Measurements from ENCODE around the gene MKKS.

MKKS gene

DNA sequence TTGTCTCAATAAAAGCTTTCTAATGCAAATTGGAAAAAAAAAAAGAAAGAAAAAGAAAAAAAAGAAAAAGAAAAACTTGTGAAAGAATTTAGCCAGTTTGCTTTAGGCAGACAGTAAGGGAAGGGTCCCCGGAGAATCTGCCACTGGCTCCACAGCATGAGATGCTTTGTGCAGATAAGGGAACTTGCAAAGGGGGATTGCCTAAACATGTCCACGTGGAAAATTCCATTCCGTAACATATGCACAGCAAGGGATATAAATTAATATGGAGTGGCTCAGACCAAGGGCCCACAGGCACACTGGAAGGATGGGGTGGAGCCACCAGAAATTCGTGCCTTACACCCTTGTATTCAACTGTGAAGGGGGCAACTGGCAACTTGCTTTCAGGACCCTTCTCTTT is 45.4 kb downstream of the MKKS start:
- no peak for DNase-seq (ENCODE audit: low read depth)
- TF ChIP-seq, protein P1, sequence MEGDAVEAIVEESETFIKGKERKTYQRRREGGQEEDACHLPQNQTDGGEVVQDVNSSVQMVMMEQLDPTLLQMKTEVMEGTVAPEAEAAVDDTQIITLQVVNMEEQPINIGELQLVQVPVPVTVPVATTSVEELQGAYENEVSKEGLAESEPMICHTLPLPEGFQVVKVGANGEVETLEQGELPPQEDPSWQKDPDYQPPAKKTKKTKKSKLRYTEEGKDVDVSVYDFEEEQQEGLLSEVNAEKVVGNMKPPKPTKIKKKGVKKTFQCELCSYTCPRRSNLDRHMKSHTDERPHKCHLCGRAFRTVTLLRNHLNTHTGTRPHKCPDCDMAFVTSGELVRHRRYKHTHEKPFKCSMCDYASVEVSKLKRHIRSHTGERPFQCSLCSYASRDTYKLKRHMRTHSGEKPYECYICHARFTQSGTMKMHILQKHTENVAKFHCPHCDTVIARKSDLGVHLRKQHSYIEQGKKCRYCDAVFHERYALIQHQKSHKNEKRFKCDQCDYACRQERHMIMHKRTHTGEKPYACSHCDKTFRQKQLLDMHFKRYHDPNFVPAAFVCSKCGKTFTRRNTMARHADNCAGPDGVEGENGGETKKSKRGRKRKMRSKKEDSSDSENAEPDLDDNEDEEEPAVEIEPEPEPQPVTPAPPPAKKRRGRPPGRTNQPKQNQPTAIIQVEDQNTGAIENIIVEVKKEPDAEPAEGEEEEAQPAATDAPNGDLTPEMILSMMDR (conservative IDR thresholded peaks at IDR 0.05; ENCODE audit: control insufficient read depth, insufficient read depth, low read depth, low read length) = no peak
- no peak overlapping the region for H3K4me3 ChIP-seq (ENCODE audit: control insufficient read depth, low read depth, low read length)

DNA sequence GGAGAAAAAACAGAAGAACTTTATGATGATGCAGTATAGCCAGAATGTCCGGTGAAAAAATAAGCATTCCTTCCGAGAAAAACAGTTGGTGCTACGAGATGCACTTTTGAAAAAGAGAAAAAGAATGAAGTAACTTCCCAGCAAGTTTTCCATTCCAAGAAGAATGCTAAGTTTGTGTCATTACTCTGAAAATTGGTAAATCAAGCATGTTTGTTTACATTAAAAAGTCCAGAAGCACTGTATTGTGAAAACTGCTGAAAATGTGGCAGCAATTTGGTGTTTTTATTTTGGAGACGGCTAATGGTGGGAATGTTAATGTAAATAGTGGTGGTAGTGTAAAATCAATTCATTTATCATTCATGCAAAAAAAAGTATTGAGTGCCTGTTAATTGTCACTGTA is 46.3 kb downstream of the MKKS start:
- no peak overlapping the region for H3K4me3 ChIP-seq (ENCODE audit: control insufficient read depth, low read depth, low read length)
- DNase-seq (ENCODE audit: low read depth) = no peak
- TF ChIP-seq, protein P1 (conservative IDR thresholded peaks at IDR 0.05; ENCODE audit: control insufficient read depth, insufficient read depth, low read depth, low read length) = no peak

DNA sequence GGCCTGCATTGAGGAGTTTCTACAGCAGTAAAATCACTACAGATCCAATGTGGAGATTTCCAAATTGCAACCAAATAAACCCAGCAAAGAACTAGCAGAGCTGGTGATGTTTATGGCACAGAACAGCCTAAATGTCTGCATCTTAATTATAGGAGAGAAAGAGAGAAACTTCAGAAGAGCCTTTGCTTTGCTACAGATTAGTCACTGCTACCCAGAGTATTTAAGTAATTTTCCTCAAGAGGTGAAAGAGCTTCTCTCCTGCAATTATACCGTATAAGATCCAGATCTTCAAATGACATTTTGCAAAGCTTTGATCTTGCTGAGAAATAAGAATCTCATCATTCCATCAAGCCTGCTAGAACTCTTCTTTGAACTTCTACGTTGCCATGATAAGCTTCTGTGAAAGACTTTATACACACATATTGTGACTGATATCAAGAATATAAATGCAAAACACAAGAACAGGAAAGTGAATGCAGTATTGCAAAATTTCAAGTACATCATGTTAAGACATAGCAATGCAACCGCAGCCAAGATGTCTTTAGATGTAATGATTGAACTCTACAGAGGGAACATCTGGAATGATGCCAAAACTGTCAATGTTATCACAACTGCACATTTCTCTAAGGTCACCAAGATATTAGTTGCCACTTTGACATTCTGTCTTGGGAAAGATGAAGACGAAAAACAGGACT is 48.0 kb downstream of the MKKS start:
- TF ChIP-seq, protein P1 (conservative IDR thresholded peaks at IDR 0.05; ENCODE audit: control insufficient read depth, insufficient read depth, low read depth, low read length) = no peak
- DNase-seq (ENCODE audit: low read depth) = peak; percentile 13
- no peak overlapping the region for H3K4me3 ChIP-seq (ENCODE audit: control insufficient read depth, low read depth, low read length)

DNA sequence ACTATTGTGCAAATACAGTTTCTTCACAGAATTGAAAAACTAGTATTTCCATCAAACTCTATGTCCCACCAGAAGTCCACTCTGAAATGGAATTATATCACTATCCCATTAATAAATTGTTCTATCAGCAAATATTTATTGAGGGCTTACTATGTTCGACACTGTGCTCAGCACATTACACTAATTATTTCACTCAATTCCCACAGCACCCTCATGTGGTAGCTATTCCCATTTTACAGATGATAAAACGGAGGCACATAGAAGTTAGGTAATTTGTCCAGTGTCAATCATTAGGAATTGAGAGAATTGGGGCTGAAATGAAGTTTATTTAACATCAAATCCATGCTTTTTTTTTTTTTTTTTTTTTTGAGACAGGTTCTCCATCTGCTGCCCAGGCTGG is 52.5 kb downstream of the MKKS start:
- H3K4me3 ChIP-seq (ENCODE audit: control insufficient read depth, low read depth, low read length) = no peak overlapping the region
- TF ChIP-seq, protein P1 (conservative IDR thresholded peaks at IDR 0.05; ENCODE audit: control insufficient read depth, insufficient read depth, low read depth, low read length) = peak; percentile 10
- peak; percentile 23 for DNase-seq (ENCODE audit: low read depth)

DNA sequence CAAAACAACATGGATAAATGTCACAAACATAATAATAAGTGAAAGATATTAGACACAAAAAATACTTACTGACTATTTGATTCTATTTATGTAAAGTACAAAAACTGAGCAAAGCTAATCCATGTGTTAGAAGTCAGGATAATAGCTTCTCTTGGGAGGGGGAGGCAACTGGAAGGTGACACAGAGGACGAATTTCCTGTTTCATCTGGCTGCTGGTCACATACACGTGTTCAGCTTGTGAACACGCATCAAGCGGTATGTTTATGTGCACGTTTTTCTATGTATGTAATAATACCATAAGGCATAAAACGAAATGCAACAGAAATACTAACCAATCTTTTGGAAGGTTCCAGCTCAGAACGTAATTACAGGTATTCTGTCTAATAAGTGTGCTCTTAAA is 54.3 kb downstream of the MKKS start:
- TF ChIP-seq, protein P1 (conservative IDR thresholded peaks at IDR 0.05; ENCODE audit: control insufficient read depth, insufficient read depth, low read depth, low read length) = no peak
- no peak for DNase-seq (ENCODE audit: low read depth)
- no peak overlapping the region for H3K4me3 ChIP-seq (ENCODE audit: control insufficient read depth, low read depth, low read length)

DNA sequence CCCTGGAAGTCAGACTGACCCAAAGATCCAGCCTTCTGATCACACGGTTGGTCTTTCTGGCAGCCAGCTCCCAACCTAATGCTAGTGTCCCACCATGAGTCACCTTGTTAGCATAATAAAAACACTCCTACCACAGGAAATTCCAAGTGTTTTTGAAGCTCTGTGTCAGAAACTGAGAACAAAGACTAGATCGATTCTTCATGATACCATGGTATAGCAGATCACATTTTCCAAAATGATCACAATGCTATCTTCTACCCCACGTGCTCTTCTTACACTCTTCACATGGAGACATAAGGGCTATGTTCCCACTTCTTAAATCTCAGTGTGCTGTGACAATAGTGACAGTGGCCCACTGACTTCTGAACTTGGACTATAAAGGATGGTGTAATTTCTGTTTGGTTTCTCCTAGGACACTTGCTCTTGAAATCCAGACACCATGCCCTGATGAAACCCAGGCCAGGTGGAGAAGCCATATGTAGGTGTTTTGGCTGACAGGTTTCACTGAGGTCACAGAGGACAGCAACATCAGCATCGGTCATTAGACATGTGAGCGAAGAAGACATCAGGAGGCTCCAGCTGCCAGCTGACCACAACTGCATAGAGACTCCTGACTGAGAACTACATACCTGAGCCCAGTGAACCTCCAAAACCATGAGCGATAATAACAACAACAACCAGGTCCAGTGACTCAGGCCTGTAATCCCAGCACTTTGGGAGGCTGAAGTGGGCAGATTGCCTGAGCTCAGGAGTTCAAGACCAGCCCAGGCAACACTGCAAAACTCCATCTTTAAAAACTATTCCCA is 57.5 kb downstream of the MKKS start:
- TF ChIP-seq, protein P1 (conservative IDR thresholded peaks at IDR 0.05; ENCODE audit: control insufficient read depth, insufficient read depth, low read depth, low read length) = no peak
- peak; percentile 64 for DNase-seq (ENCODE audit: low read depth)
- H3K4me3 ChIP-seq (ENCODE audit: control insufficient read depth, low read depth, low read length) = no peak overlapping the region
